H1 (cell line): ENCODE data around the gene DNAAF5. TPM values are rescaled to one million over a fixed set of nuclear protein-coding genes. Genes with fewer than 3 reads are reported as not detected.

Experiments used
- CTCF ChIA-PET: fragments of 300-600 bp; sonication (Branson Sonifier 250); formaldehyde crosslinking; loops from one replicate; lab custom pipeline; 2021; ENCODE audit not compliant: partially characterized antibody; lab: Charles Lee
- POLR2A ChIA-PET: fragments of 300-600 bp; sonication (Branson Sonifier 250); formaldehyde crosslinking; loops from one replicate; lab custom pipeline; 2021; ENCODE audit warnings: inconsistent platforms; ENCODE audit not compliant: partially characterized antibody; lab: Charles Lee
- DNase-seq, 2 experiments: peaks; one replicate each; pipeline versions ENCODE4 v3.0.0 to v3.0.0-alpha.2; 2010 to 2022; ENCODE audit warnings: low spot score in 2 of 2, low read depth in 1 of 2, mixed read lengths in 1 of 2
- FAIRE-seq: peaks from 2 replicates; lab custom pipeline; 2011; peaks lifted over from hg19 to GRCh38; lab: Jason Lieb, UNC
- H2AFZ ChIP-seq: 2 replicates; pipeline ENCODE4 v1.8.1; 2012; ENCODE audit warnings: low read length, inconsistent platforms
- H2AK5ac ChIP-seq: 2 replicates; pipeline ENCODE4 v1.6.1; 2013; ENCODE audit warnings: low read depth, low read length
- H2BK120ac ChIP-seq: replicated peaks from 2 replicates; pipeline ENCODE3; 2013; ENCODE audit warnings: low read depth, low read length, inconsistent platforms
- H2BK12ac ChIP-seq: 2 replicates; pipeline ENCODE4 v1.6.1; 2013; ENCODE audit warnings: low read depth, low read length
- H2BK15ac ChIP-seq: 2 replicates; pipeline ENCODE4 v1.6.1; 2013; ENCODE audit warnings: low read length
- H2BK20ac ChIP-seq: 2 replicates; pipeline ENCODE4 v1.6.1; 2013; ENCODE audit warnings: low read length
- H2BK5ac ChIP-seq: 2 replicates; pipeline ENCODE4 v1.6.1; 2013; ENCODE audit warnings: low read depth, low read length
- H3K14ac ChIP-seq: 2 replicates; pipeline ENCODE4 v1.6.1; 2013; ENCODE audit warnings: inconsistent platforms; ENCODE audit not compliant: insufficient read length
- H3K18ac ChIP-seq: 2 replicates; pipeline ENCODE4 v1.6.1; 2013; ENCODE audit warnings: low read length; ENCODE audit errors: extremely low read depth
- H3K23ac ChIP-seq: 2 replicates; pipeline ENCODE4 v1.6.1; 2013; ENCODE audit warnings: inconsistent platforms; ENCODE audit not compliant: insufficient read length
- H3K23me2 ChIP-seq: 2 replicates; pipeline ENCODE4 v1.6.1; 2013; ENCODE audit warnings: low read depth, low read length
- H3K27ac ChIP-seq: 2 replicates; pipeline ENCODE4 v1.6.1; 2011; ENCODE audit warnings: low read depth, low read length, inconsistent platforms
- H3K27me3 ChIP-seq, 4 experiments: replicated peaks in 1 of 4; 1 replicate in 1 of 4; 2 replicates in 3 of 4; pipeline versions ENCODE4 v1.6.1 to v1.8.1; 2011 to 2013; ENCODE audit warnings: low read length in 3 of 4, mild to moderate bottlenecking in 3 of 4, inconsistent platforms in 2 of 4, mixed read lengths in 2 of 4, moderate library complexity in 1 of 4; ENCODE audit not compliant: control insufficient read depth in 3 of 4, insufficient read depth in 3 of 4; ENCODE audit errors: extremely low read depth in 1 of 4
- H3K36me3 ChIP-seq, 4 experiments: 2 replicates each; pipeline versions ENCODE4 v1.6.1 to v1.8.1; 2011 to 2013; ENCODE audit warnings: mild to moderate bottlenecking in 4 of 4, low read length in 3 of 4, moderate library complexity in 2 of 4, control low read depth in 1 of 4, inconsistent platforms in 1 of 4; ENCODE audit not compliant: insufficient read depth in 4 of 4, control insufficient read depth in 2 of 4
- H3K4ac ChIP-seq: replicated peaks from 2 replicates; pipeline ENCODE3; 2013; ENCODE audit warnings: low read length, low read depth, mixed read lengths, inconsistent platforms; ENCODE audit not compliant: insufficient read length
- H3K4me1 ChIP-seq, 4 experiments: replicated peaks in 1 of 4; 1 replicate in 1 of 4; 2 replicates in 3 of 4; pipeline versions ENCODE4 v1.6.1 to v1.8.1; 2011 to 2013; ENCODE audit warnings: low read length in 3 of 4, inconsistent platforms in 2 of 4, mixed read lengths in 1 of 4; ENCODE audit not compliant: insufficient read depth in 4 of 4, control insufficient read depth in 3 of 4
- H3K4me2 ChIP-seq, 2 experiments: 2 replicates each; pipeline versions ENCODE4 v1.6.1 to v1.8.1; 2011 to 2013; ENCODE audit warnings: low read depth in 2 of 2, low read length in 2 of 2, control low read depth in 1 of 2, inconsistent platforms in 1 of 2, mild to moderate bottlenecking in 1 of 2; ENCODE audit not compliant: insufficient read depth in 1 of 2
- H3K4me3 ChIP-seq, 4 experiments: fragments of 200-600, 300-600 bp in 1 of 4; sonication (generic), shearing (Covaris generic), sonication (Bioruptor Twin) in 1 of 4; 2 replicates each; pipeline versions ENCODE4 v1.5.1 to v1.8.1; 2011 to 2016; ENCODE audit warnings: low read length in 4 of 4, low read depth in 3 of 4, control low read depth in 2 of 4, inconsistent platforms in 2 of 4, mild to moderate bottlenecking in 2 of 4, mixed read lengths in 1 of 4, moderate library complexity in 1 of 4; ENCODE audit not compliant: insufficient read depth in 2 of 4; ENCODE audit errors: extremely low read depth in 1 of 4
- H3K56ac ChIP-seq: replicated peaks from 2 replicates; pipeline ENCODE3; 2013; ENCODE audit warnings: low read depth, mild to moderate bottlenecking, mixed read lengths, low read length, inconsistent platforms; ENCODE audit not compliant: insufficient read length
- H3K79me1 ChIP-seq: 2 replicates; pipeline ENCODE4 v1.6.1; 2013; ENCODE audit warnings: low read depth, low read length, control low read depth
- H3K79me2 ChIP-seq, 2 experiments: 2 replicates each; pipeline versions ENCODE4 v1.6.1 to v1.8.1; 2012 to 2013; ENCODE audit warnings: low read length in 2 of 2, mild to moderate bottlenecking in 2 of 2, inconsistent platforms in 1 of 2; ENCODE audit not compliant: insufficient read depth in 2 of 2, control insufficient read depth in 1 of 2
- H3K9ac ChIP-seq, 4 experiments: replicated peaks in 1 of 4; 1 replicate in 1 of 4; 2 replicates in 3 of 4; pipeline versions ENCODE4 v1.6.1 to v1.8.1; 2011 to 2013; ENCODE audit warnings: low read depth in 3 of 4, low read length in 3 of 4, control low read depth in 2 of 4, mild to moderate bottlenecking in 2 of 4, moderate library complexity in 2 of 4, inconsistent platforms in 1 of 4; ENCODE audit errors: extremely low read depth in 1 of 4
- H3K9me3 ChIP-seq, 2 experiments: 2 replicates each; pipeline versions ENCODE4 v1.6.1 to v1.8.1; 2012 to 2013; ENCODE audit warnings: mild to moderate bottlenecking in 2 of 2, moderate library complexity in 2 of 2, control low read depth in 1 of 2, inconsistent platforms in 1 of 2, low read depth in 1 of 2, low read length in 1 of 2, mixed read lengths in 1 of 2; ENCODE audit not compliant: insufficient read depth in 2 of 2
- H4K20me1 ChIP-seq, 2 experiments: replicated peaks in 1 of 2; 2 replicates each; pipeline versions ENCODE3 to v1.8.1; 2011 to 2013; ENCODE audit warnings: inconsistent platforms in 2 of 2, low read length in 2 of 2, mild to moderate bottlenecking in 1 of 2; ENCODE audit not compliant: insufficient read depth in 2 of 2, control insufficient read depth in 1 of 2
- H4K5ac ChIP-seq: 2 replicates; pipeline ENCODE4 v1.6.1; 2013; ENCODE audit warnings: low read length, low read depth, mixed read lengths, inconsistent platforms; ENCODE audit not compliant: insufficient read length
- H4K8ac ChIP-seq: 2 replicates; pipeline ENCODE4 v1.8.0; 2013; ENCODE audit warnings: mild to moderate bottlenecking, moderate library complexity, low read length, inconsistent platforms; ENCODE audit not compliant: insufficient read depth; ENCODE audit errors: extremely low read depth
- H4K91ac ChIP-seq: replicated peaks from 2 replicates; pipeline ENCODE3; 2013; ENCODE audit warnings: low read length, mixed read lengths, inconsistent platforms; ENCODE audit not compliant: insufficient read length
- ATF3 ChIP-seq: IDR thresholded peaks from 2 replicates; pipeline ENCODE4 v1.6.1; 2011; ENCODE audit warnings: low read depth, mild to moderate bottlenecking, low read length; ENCODE audit not compliant: insufficient read depth
- CEBPB ChIP-seq: IDR thresholded peaks from 2 replicates; pipeline ENCODE4 v1.6.1; 2012; ENCODE audit warnings: low read depth, low read length
- CHD2 ChIP-seq: IDR thresholded peaks from 2 replicates; pipeline ENCODE4 v1.6.1; 2012; ENCODE audit warnings: low read length, improper control_type of control experiment
- KDM1A ChIP-seq: fragments of 200-600, 300-600 bp; sonication (generic); IDR thresholded peaks from 2 replicates; pipeline ENCODE4 v1.7.1; 2016; ENCODE audit warnings: mild to moderate bottlenecking, low read length, borderline replicate concordance
- POLR2A ChIP-seq, 2 experiments: IDR thresholded peaks; 1 replicate in 1 of 2; 2 replicates in 1 of 2; pipeline ENCODE4 v1.6.1; 2011; ENCODE audit warnings: low read depth in 2 of 2, low read length in 2 of 2, mild to moderate bottlenecking in 2 of 2; ENCODE audit errors: control extremely low read depth in 1 of 2
- RBBP5 ChIP-seq: IDR thresholded peaks from 2 replicates; pipeline ENCODE4 v1.7.1; 2012; ENCODE audit warnings: low read depth, mild to moderate bottlenecking, inconsistent platforms, low read length, moderate library complexity, borderline replicate concordance
- SIN3A ChIP-seq, 2 experiments: IDR thresholded peaks in 1 of 2; conservative IDR thresholded peaks in 1 of 2; 2 replicates each; pipeline ENCODE4 v1.6.1; 2011 to 2012; ENCODE audit warnings: low read length in 2 of 2, improper control_type of control experiment in 1 of 2, low read depth in 1 of 2, mild to moderate bottlenecking in 1 of 2
- SIRT6 ChIP-seq: IDR thresholded peaks from one replicate; pipeline ENCODE4 v1.7.1; 2012; ENCODE audit warnings: low read length, inconsistent platforms
- SIX5 ChIP-seq: IDR thresholded peaks from 2 replicates; pipeline ENCODE4 v1.6.1; 2011; ENCODE audit warnings: mild to moderate bottlenecking, low read depth, low read length
- SP1 ChIP-seq: IDR thresholded peaks from 2 replicates; pipeline ENCODE4 v1.6.1; 2011; ENCODE audit warnings: low read depth, low read length
- TBP ChIP-seq: IDR thresholded peaks from 2 replicates; pipeline ENCODE4 v1.6.1; 2011; ENCODE audit warnings: low read depth, low read length, improper control_type of control experiment
- TCF12 ChIP-seq: IDR thresholded peaks from 2 replicates; pipeline ENCODE4 v1.6.1; 2011; ENCODE audit warnings: low read depth, mild to moderate bottlenecking, low read length
- WGBS, 2 experiments: shearing (Covaris generic) in 1 of 2; methylation state at CpG; one replicate each; pipeline versions ENCODE4 v1.1.6 to v1.1.7; 2013 to 2015; ENCODE audit warnings: low lambda C conversion rate in 2 of 2, mixed read lengths in 2 of 2, inconsistent platforms in 1 of 2, low coverage in 1 of 2, missing lambda C conversion rate in 1 of 2; ENCODE audit not compliant: insufficient replicate concordance in 2 of 2, insufficient coverage in 1 of 2, insufficient read length in 1 of 2; ENCODE audit errors: extremely low coverage in 1 of 2, missing lambda C conversion rate in 1 of 2; 5-methylcytosine and 5-hydroxymethylcytosine counted together
- polyA plus RNA-seq, 7 experiments: library from polyadenylated mRNA; depleted of rRNA in 3 of 7; stranded (reverse) in 5 of 7; unstranded in 2 of 7; fragments of >200 nt in 5 of 7; fragments of 200-250 nt in 2 of 7; gene quantifications; 1 replicate in 5 of 7; 2 replicates in 1 of 7; 4 replicates in 1 of 7; pipeline versions ENCODE4 v1.2.1 to v1.2.3, GENCODE V29; 2011 to 2013; ENCODE audit warnings: missing spikeins in 2 of 7, mixed read lengths in 2 of 7
- total RNA-seq: library from RNA; stranded (reverse); fragmentation: NEBNext Ultra II Directional; extraction: Animal tissue kit (Norgen Biotek cat#: 25700); gene quantifications from 2 replicates; pipeline ENCODE4 v1.2.1, GENCODE V29; 2021
- TF ChIP-seq, protein P1 (sequence below): IDR thresholded peaks from 2 replicates; pipeline ENCODE4 v1.6.1; 2012; ENCODE audit warnings: inconsistent platforms

The DNAAF5 gene
- total and polyA plus RNA-seq, 2 of the 8 experiments (the other 6 are each of a cell fraction or from before 2014, with no cell fraction given): 55.1 to 95.9 TPM

DNA sequence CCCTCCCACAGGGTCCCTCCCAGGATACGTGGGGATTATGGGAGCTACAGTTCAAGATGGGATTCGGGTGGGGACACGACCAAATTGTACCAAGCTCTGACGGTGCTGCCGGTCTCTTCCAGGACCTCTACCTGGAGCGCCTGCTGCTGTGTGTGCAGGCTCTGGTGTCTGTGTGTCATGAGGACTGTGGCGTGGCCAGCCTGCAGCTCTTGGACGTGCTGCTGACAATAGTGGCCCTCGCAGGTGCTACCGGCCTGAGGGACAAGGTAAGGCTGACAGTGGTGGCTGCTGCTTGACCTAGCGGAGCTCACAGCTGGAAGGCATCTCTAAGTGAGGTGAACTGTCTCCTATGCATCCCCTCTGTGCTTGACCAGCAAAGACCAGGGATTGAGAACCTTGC lies 35.1 kb downstream of the DNAAF5 start:
- CTCF ChIA-PET: interaction anchor here (0.7 to 1.9 kb wide), 4 partner anchors 10 to 92 kb away, joined by 3 to 4 read pairs (median 4); no protein-coding TSS in a partner anchor
- Histone ChIP-seq H3K27ac (no peak overlapping the region), H3K9me3 (no peaks in the 10 kb centered on the region), H4K20me1 (peaks cover 0 to 11% of the 10 kb centered on the region in 2 experiments), H2BK5ac (no peak overlapping the region), H3K4me2 (no peak overlapping the region), H3K79me2 (no peaks in the 10 kb centered on the region), H2BK12ac (no peak overlapping the region), H3K79me1 (no peaks in the 10 kb centered on the region; the same call in 1 of the 2 replicates), H3K56ac (no peak overlapping the region), H2AK5ac (no peak overlapping the region), H2AFZ (no peak overlapping the region), H4K91ac (no peak overlapping the region), H2BK120ac (no peak overlapping the region), H3K9ac (no peak overlapping the region), H3K4me1 (no peaks in the 10 kb centered on the region), H4K8ac (no peak overlapping the region), H3K14ac (no peak overlapping the region), H3K27me3 (no peaks in the 10 kb centered on the region), H3K4ac (no peak overlapping the region), H3K18ac (no peak overlapping the region), H3K23ac (no peak overlapping the region), H2BK15ac (no peak overlapping the region), H2BK20ac (no peak overlapping the region), H3K4me3 (no peak overlapping the region), H3K36me3 (peaks cover 15 to 43% (median 26%) of the 10 kb centered on the region in 4 experiments), H4K5ac (no peak overlapping the region), H3K23me2 (no peaks in the 10 kb centered on the region)
- POLR2A ChIA-PET: no interaction called here
- 90% methylated on average over 11 of the region's 11 CpGs; no CpG with 5 or more reads in 1 of the 2 experiments for WGBS, 2 experiments
- FAIRE-seq (no peak), DNase-seq (no peak)
- TF ChIP-seq RBBP5 (no peak), CHD2 (no peak), TBP (no peak), KDM1A (no peak), SIX5 (no peak), SP1 (no peak), SIN3A (conservative IDR thresholded peaks at IDR 0.05 in 1 of 2, IDR thresholded peaks at IDR 0.05 in 1 of 2; ENCODE audit: low read depth in 1 of 2, low read length in 2 of 2) (no peak), SIRT6 (no peak), POLR2A (IDR thresholded peaks at IDR 0.05; ENCODE audit: control extremely low read depth in 1 of 2, low read depth in 2 of 2, low read length in 2 of 2) (no peak), ATF3 (no peak), TCF12 (no peak), CEBPB (no peak)
- TF ChIP-seq, protein P1, sequence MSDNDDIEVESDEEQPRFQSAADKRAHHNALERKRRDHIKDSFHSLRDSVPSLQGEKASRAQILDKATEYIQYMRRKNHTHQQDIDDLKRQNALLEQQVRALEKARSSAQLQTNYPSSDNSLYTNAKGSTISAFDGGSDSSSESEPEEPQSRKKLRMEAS: no peak
